Measurements from ENCODE around the gene ITIH3.

Gene ITIH3

GRCh38 chr3:52783211-52783555 is 11.4 kb upstream of the ITIH3 start:
- H3K4me2 ChIP-seq, result no peak overlapping the region
- no peaks in the 10 kb centered on the region for H3K36me3 ChIP-seq (ENCODE audit: insufficient read depth)
- no peak overlapping the region for H3K9ac ChIP-seq
- H3K79me2 ChIP-seq (ENCODE audit: insufficient read depth, low read depth), result no peaks in the 10 kb centered on the region
- no peaks in the 10 kb centered on the region for H4K20me1 ChIP-seq (ENCODE audit: insufficient read depth)
- H3K27ac ChIP-seq, result no peak overlapping the region
- H3K4me1 ChIP-seq (ENCODE audit: low read depth, poor library complexity, severe bottlenecking), result no peaks in the 10 kb centered on the region
- H3K27me3 ChIP-seq (ENCODE audit: insufficient read depth, low read depth), result no peaks in the 10 kb centered on the region
- H2AFZ ChIP-seq (ENCODE audit: low read depth), result no peak overlapping the region
- TF ChIP-seq CTCF (conservative IDR thresholded peaks at IDR 0.05; ENCODE audit: low read depth, low read length), result no peak
- no peak overlapping the region for H3K4me3 ChIP-seq (IDR thresholded peaks at IDR 0.05; ENCODE audit: insufficient read depth, low read depth, low read length)

GRCh38 chr3:52784021-52784621 is 10.5 kb upstream of the ITIH3 start:
- Histone ChIP-seq H3K4me1 (ENCODE audit: low read depth, poor library complexity, severe bottlenecking) (no peaks in the 10 kb centered on the region), H2AFZ (ENCODE audit: low read depth) (no peak overlapping the region), H3K4me3 (IDR thresholded peaks at IDR 0.05; ENCODE audit: insufficient read depth, low read depth, low read length) (no peak overlapping the region)

GRCh38 chr3:52784931-52785590 is 9.5 kb upstream of the ITIH3 start:
- no peak overlapping the region for H3K4me2 ChIP-seq
- TF ChIP-seq CTCF (conservative IDR thresholded peaks at IDR 0.05; ENCODE audit: low read depth, low read length), result no peak
- H3K9ac ChIP-seq, result no peak overlapping the region
- H3K36me3 ChIP-seq (ENCODE audit: insufficient read depth), result no peaks in the 10 kb centered on the region
- no peak overlapping the region for H3K4me3 ChIP-seq (IDR thresholded peaks at IDR 0.05; ENCODE audit: insufficient read depth, low read depth, low read length)
- no peak overlapping the region for H2AFZ ChIP-seq (ENCODE audit: low read depth)
- no peak overlapping the region for H3K27ac ChIP-seq
- H3K4me1 ChIP-seq (ENCODE audit: low read depth, poor library complexity, severe bottlenecking), result no peaks in the 10 kb centered on the region
- H3K79me2 ChIP-seq (ENCODE audit: insufficient read depth, low read depth), result no peaks in the 10 kb centered on the region
- H4K20me1 ChIP-seq (ENCODE audit: insufficient read depth), result no peaks in the 10 kb centered on the region
- no peaks in the 10 kb centered on the region for H3K27me3 ChIP-seq (ENCODE audit: insufficient read depth, low read depth)

More at GRCh38 chr3:52784021-52784621, 10.5 kb upstream of the ITIH3 start:
- H3K27me3 ChIP-seq (ENCODE audit: insufficient read depth, low read depth), result no peaks in the 10 kb centered on the region
- no peaks in the 10 kb centered on the region for H3K79me2 ChIP-seq (ENCODE audit: insufficient read depth, low read depth)
- no peaks in the 10 kb centered on the region for H3K36me3 ChIP-seq (ENCODE audit: insufficient read depth)
- no peak overlapping the region for H3K9ac ChIP-seq
- TF ChIP-seq CTCF (conservative IDR thresholded peaks at IDR 0.05; ENCODE audit: low read depth, low read length), result no peak
- no peak overlapping the region for H3K27ac ChIP-seq
- no peaks in the 10 kb centered on the region for H4K20me1 ChIP-seq (ENCODE audit: insufficient read depth)
- no peak overlapping the region for H3K4me2 ChIP-seq

GRCh38 chr3:52786330-52787215 is 8.0 kb upstream of the ITIH3 start:
- H3K4me3 ChIP-seq (IDR thresholded peaks at IDR 0.05; ENCODE audit: insufficient read depth, low read depth, low read length), result no peak overlapping the region

More at GRCh38 chr3:52786330-52787215, 8.0 kb upstream of the ITIH3 start:
- no peak overlapping the region for H2AFZ ChIP-seq (ENCODE audit: low read depth)
- no peak overlapping the region for H3K9ac ChIP-seq
- no peaks in the 10 kb centered on the region for H4K20me1 ChIP-seq (ENCODE audit: insufficient read depth)
- H3K36me3 ChIP-seq (ENCODE audit: insufficient read depth), result no peaks in the 10 kb centered on the region
- no peaks in the 10 kb centered on the region for H3K79me2 ChIP-seq (ENCODE audit: insufficient read depth, low read depth)
- H3K4me1 ChIP-seq (ENCODE audit: low read depth, poor library complexity, severe bottlenecking), result no peaks in the 10 kb centered on the region
- H3K27me3 ChIP-seq (ENCODE audit: insufficient read depth, low read depth), result no peaks in the 10 kb centered on the region
- H3K27ac ChIP-seq, result no peak overlapping the region
- no peak for TF ChIP-seq CTCF (conservative IDR thresholded peaks at IDR 0.05; ENCODE audit: low read depth, low read length)
- no peak overlapping the region for H3K4me2 ChIP-seq
